Erythroblast (primary cell): ENCODE data around the gene DUSP10.

Experiments used
- GATA1 ChIP-seq: IDR thresholded peaks from 2 replicates; pipeline ENCODE4 v1.6.1; 2011; ENCODE audit warnings: low read depth, mild to moderate bottlenecking, control low read depth, low read length, moderate library complexity
- POLR2A ChIP-seq: IDR thresholded peaks from 2 replicates; pipeline ENCODE4 v1.6.1; 2011; ENCODE audit warnings: mild to moderate bottlenecking, low read length

- no peak for TF ChIP-seq POLR2A
- no peak for TF ChIP-seq GATA1
These were observed 11.9 kb upstream of the DUSP10 start for GRCh38 chr1:221753828-221754188.
